Neuron (in vitro differentiated cells): ENCODE results near the gene NHERF1.
A peak's percentile ranks its signal among the peaks of the same experiment; 100 is the strongest.

Experiments
- H2AFZ ChIP-seq: one replicate; pipeline ENCODE4 v1.6.1; 2013; ENCODE audit warnings: low read depth, mild to moderate bottlenecking, inconsistent platforms, low read length, moderate library complexity
- H3K27me3 ChIP-seq: one replicate; pipeline ENCODE4 v1.6.1; 2013; ENCODE audit warnings: low read length; ENCODE audit not compliant: insufficient read depth
- H3K36me3 ChIP-seq: one replicate; pipeline ENCODE4 v1.6.1; 2013; ENCODE audit warnings: low read length; ENCODE audit not compliant: insufficient read depth
- H3K4me1 ChIP-seq: one replicate; pipeline ENCODE4 v1.6.1; 2013; ENCODE audit warnings: low read length; ENCODE audit not compliant: insufficient read depth
- H3K4me3 ChIP-seq: 2 replicates; pipeline ENCODE4 v1.5.1; 2013; ENCODE audit warnings: mild to moderate bottlenecking, low read length, moderate library complexity
- H3K9me3 ChIP-seq: one replicate; pipeline ENCODE4 v1.6.1; 2013; ENCODE audit warnings: low read length

Gene NHERF1

GRCh38 chr17:74769266-74769855, 20.9 kb downstream of the NHERF1 start:
- Histone ChIP-seq H3K36me3 (peaks cover 48% of the 10 kb centered on the region), H2AFZ (no peak overlapping the region), H3K4me3 (no peak overlapping the region), H3K4me1 (peaks cover 7% of the 10 kb centered on the region), H3K9me3 (no peaks in the 10 kb centered on the region), H3K27me3 (no peaks in the 10 kb centered on the region)

GRCh38 chr17:74769856-74770497, 21.5 kb downstream of the NHERF1 start:
- Histone ChIP-seq H3K27me3 (no peaks in the 10 kb centered on the region), H3K4me1 (peaks cover under 1% of the 10 kb centered on the region), H3K36me3 (peaks cover 48% of the 10 kb centered on the region), H2AFZ (no peak overlapping the region), H3K9me3 (no peaks in the 10 kb centered on the region), H3K4me3 (no peak overlapping the region)

GRCh38 chr17:74770498-74771318, 22.3 kb downstream of the NHERF1 start:
- Histone ChIP-seq H3K4me3 (no peak overlapping the region), H2AFZ (no peak overlapping the region), H3K36me3 (peaks cover 48% of the 10 kb centered on the region), H3K9me3 (no peaks in the 10 kb centered on the region), H3K27me3 (no peaks in the 10 kb centered on the region), H3K4me1 (peaks cover 7% of the 10 kb centered on the region)

- H3K9me3 ChIP-seq, result no peaks in the 10 kb centered on the region
- H2AFZ ChIP-seq, result no peak overlapping the region
- peaks cover 7% of the 10 kb centered on the region for H3K4me1 ChIP-seq
- H3K36me3 ChIP-seq, result peaks cover 48% of the 10 kb centered on the region
- no peak overlapping the region for H3K4me3 ChIP-seq
- no peaks in the 10 kb centered on the region for H3K27me3 ChIP-seq
These were observed 23.0 kb downstream of the NHERF1 start for GRCh38 chr17:74771319-74771914.

- Histone ChIP-seq H3K9me3 (no peaks in the 10 kb centered on the region), H3K36me3 (peaks cover 48% of the 10 kb centered on the region), H3K4me3 (no peak overlapping the region), H2AFZ (no peak overlapping the region), H3K4me1 (peaks cover 12% of the 10 kb centered on the region), H3K27me3 (no peaks in the 10 kb centered on the region)
These were observed 23.6 kb downstream of the NHERF1 start for GRCh38 chr17:74772053-74772452.

- peaks cover 48% of the 10 kb centered on the region for H3K36me3 ChIP-seq
- H3K4me3 ChIP-seq, result no peak overlapping the region
- H3K27me3 ChIP-seq, result no peaks in the 10 kb centered on the region
- no peak overlapping the region for H2AFZ ChIP-seq
- peaks cover 16% of the 10 kb centered on the region for H3K4me1 ChIP-seq
- no peaks in the 10 kb centered on the region for H3K9me3 ChIP-seq
These were observed 25.0 kb downstream of the NHERF1 start for GRCh38 chr17:74773414-74773813.

- Histone ChIP-seq H3K4me3 (no peak overlapping the region), H3K36me3 (peaks cover 44% of the 10 kb centered on the region), H3K27me3 (no peaks in the 10 kb centered on the region), H3K9me3 (no peaks in the 10 kb centered on the region), H2AFZ (no peak overlapping the region), H3K4me1 (peaks cover 16% of the 10 kb centered on the region)
These were observed 25.5 kb downstream of the NHERF1 start for GRCh38 chr17:74773871-74774286.

GRCh38 chr17:74775409-74776043, 27.1 kb downstream of the NHERF1 start:
- Histone ChIP-seq H2AFZ (peak overlapping the region; percentile 37), H3K4me1 (peaks cover 16% of the 10 kb centered on the region), H3K36me3 (peaks cover 31% of the 10 kb centered on the region), H3K9me3 (no peaks in the 10 kb centered on the region), H3K27me3 (no peaks in the 10 kb centered on the region), H3K4me3 (peak overlapping the region; percentile 87)

GRCh38 chr17:74776044-74776962, 27.9 kb downstream of the NHERF1 start, which contains the start of gene NAT9:
TSS of gene NAT9 (minus strand) at chr17:74776345. CDS start at chr17:74775698, 647 bp downstream.
- Histone ChIP-seq H3K27me3 (no peaks in the 10 kb centered on the region), H3K9me3 (no peaks in the 10 kb centered on the region), H3K4me1 (peaks cover 16% of the 10 kb centered on the region), H3K4me3 (peak within 1 kb of the TSS; percentile 87), H2AFZ (peak within 1 kb of the TSS; percentile 37), H3K36me3 (peaks cover 25% of the 10 kb centered on the region)

GRCh38 chr17:74776990-74777389, 28.6 kb downstream of the NHERF1 start:
- peaks cover 16% of the 10 kb centered on the region for H3K4me1 ChIP-seq
- H3K4me3 ChIP-seq, result peak overlapping the region; percentile 87
- H2AFZ ChIP-seq, result no peak overlapping the region
- no peaks in the 10 kb centered on the region for H3K9me3 ChIP-seq
- H3K27me3 ChIP-seq, result no peaks in the 10 kb centered on the region
- H3K36me3 ChIP-seq, result peaks cover 18% of the 10 kb centered on the region

GRCh38 chr17:74777901-74778515, 29.6 kb downstream of the NHERF1 start:
- Histone ChIP-seq H3K27me3 (no peaks in the 10 kb centered on the region), H3K4me3 (no peak overlapping the region)

More at GRCh38 chr17:74777901-74778515, 29.6 kb downstream of the NHERF1 start:
- peaks cover 16% of the 10 kb centered on the region for H3K4me1 ChIP-seq
- H3K9me3 ChIP-seq, result no peaks in the 10 kb centered on the region
- H3K36me3 ChIP-seq, result peaks cover 8% of the 10 kb centered on the region
- H2AFZ ChIP-seq, result no peak overlapping the region
